Common myeloid progenitor, CD34-positive (primary cell): Measurements from ENCODE around the gene SYNE2.

Experiments
- CTCF ChIA-PET: fragments of 350-600 bp; sonication (Branson Sonifier 250); formaldehyde crosslinking; loops from one replicate; lab custom pipeline; 2021; ENCODE audit warnings: antibody characterized with exemption; lab: Charles Lee
- POLR2A ChIA-PET: fragments of 350-600 bp; sonication (Branson Sonifier 250); formaldehyde crosslinking; loops from one replicate; lab custom pipeline; 2021; ENCODE audit warnings: antibody characterized with exemption; lab: Charles Lee
- DNase-seq, 3 donors: peaks; one replicate each; pipeline versions ENCODE4 v3.0.0 to v3.0.0-alpha.2; 2013
- H3K27ac ChIP-seq, 2 experiments: 1 replicate in 1 of 2; 2 replicates in 1 of 2; pipeline ENCODE4 v1.7.0; 2013; ENCODE audit warnings: inconsistent platforms in 2 of 2, low read length in 2 of 2, mild to moderate bottlenecking in 2 of 2, low read depth in 1 of 2, moderate library complexity in 1 of 2; ENCODE audit not compliant: severe bottlenecking in 2 of 2, insufficient read depth in 1 of 2, poor library complexity in 1 of 2
- H3K27me3 ChIP-seq, 5 experiments: replicated peaks in 2 of 5; 1 replicate in 3 of 5; 2 replicates in 2 of 5; pipeline versions ENCODE4 v1.6.1 to v1.7.0; 2013; ENCODE audit warnings: low read length in 4 of 5, mild to moderate bottlenecking in 2 of 5, moderate library complexity in 2 of 5, inconsistent platforms in 1 of 5; ENCODE audit not compliant: insufficient read depth in 5 of 5, control insufficient read depth in 4 of 5
- H3K36me3 ChIP-seq, 4 experiments: 1 replicate in 2 of 4; 2 replicates in 2 of 4; pipeline versions ENCODE4 v1.6.1 to v1.7.0; 2013; ENCODE audit warnings: low read length in 3 of 4, control low read depth in 1 of 4, mild to moderate bottlenecking in 1 of 4; ENCODE audit not compliant: control insufficient read depth in 4 of 4, insufficient read depth in 4 of 4
- H3K4me1 ChIP-seq, 4 experiments: 1 replicate in 3 of 4; 2 replicates in 1 of 4; pipeline versions ENCODE4 v1.6.1 to v1.7.1; 2013; ENCODE audit warnings: low read length in 3 of 4, mild to moderate bottlenecking in 3 of 4, control low read depth in 1 of 4, inconsistent platforms in 1 of 4, moderate library complexity in 1 of 4; ENCODE audit not compliant: control insufficient read depth in 4 of 4, insufficient read depth in 4 of 4; ENCODE audit errors: control extremely low read depth in 1 of 4
- H3K4me3 ChIP-seq, 7 experiments: 1 replicate in 4 of 7; 2 replicates in 3 of 7; pipeline versions ENCODE4 v1.5.1 to v1.7.0; 2013; ENCODE audit warnings: mild to moderate bottlenecking in 7 of 7, low read length in 6 of 7, moderate library complexity in 6 of 7, inconsistent platforms in 2 of 7, low read depth in 2 of 7, control low read depth in 1 of 7; ENCODE audit not compliant: insufficient read depth in 4 of 7, control insufficient read depth in 1 of 7; ENCODE audit errors: extremely low read depth in 1 of 7
- H3K9me3 ChIP-seq, 5 experiments: 1 replicate in 4 of 5; 2 replicates in 1 of 5; pipeline versions ENCODE4 v1.6.1 to v1.7.1; 2013; ENCODE audit warnings: low read length in 4 of 5, mild to moderate bottlenecking in 2 of 5, inconsistent platforms in 1 of 5, low read depth in 1 of 5, moderate library complexity in 1 of 5; ENCODE audit not compliant: control insufficient read depth in 4 of 5, insufficient read depth in 2 of 5; ENCODE audit errors: control extremely low read depth in 1 of 5
- WGBS: methylation state at CpG from one replicate; pipeline ENCODE4 v1.1.5; 2013; ENCODE audit not compliant: insufficient coverage; 5-methylcytosine and 5-hydroxymethylcytosine counted together

The SYNE2 gene

GRCh38 chr14:63909984-63910383 lies 57.2 kb downstream of the SYNE2 start:
- Histone ChIP-seq H3K27ac (no peak overlapping the region), H3K4me1 (peaks cover 0 to 3% (median 0%) of the 10 kb centered on the region in 4 experiments), H3K4me3 (no peak overlapping the region), H3K27me3 (peaks cover 0 to 81% (median 43%) of the 10 kb centered on the region in 5 experiments), H3K9me3 (peaks cover 0 to 9% (median 2%) of the 10 kb centered on the region in 5 experiments), H3K36me3 (no peaks in the 10 kb centered on the region)
- CTCF ChIA-PET = interaction anchor here (0.6 to 1.2 kb wide), 2 partner anchors 12 to 100 kb away, joined by 3 to 5 read pairs; no protein-coding TSS in a partner anchor
- POLR2A ChIA-PET = no interaction called here
- DNase-seq = no peak

GRCh38 chr14:63910583-63911363 lies 58.0 kb downstream of the SYNE2 start:
- 84% methylated on average over 5 of the region's 7 CpGs for WGBS
- no peak overlapping the region for H3K27ac ChIP-seq
- DNase-seq = no peak
- ChIA-PET CTCF (no interaction called here), POLR2A (no interaction called here)
- H3K36me3 ChIP-seq = no peaks in the 10 kb centered on the region
- H3K27me3 ChIP-seq = peaks cover 0 to 78% (median 36%) of the 10 kb centered on the region in 5 experiments
- H3K4me1 ChIP-seq = peaks cover 0 to 3% (median 0%) of the 10 kb centered on the region in 4 experiments
- H3K4me3 ChIP-seq = no peak overlapping the region
- peaks cover 0 to 5% (median 0%) of the 10 kb centered on the region in 5 experiments for H3K9me3 ChIP-seq

- Histone ChIP-seq H3K9me3 (peaks cover 0 to 1% (median 0%) of the 10 kb centered on the region in 5 experiments), H3K27ac (no peak overlapping the region), H3K27me3 (peaks cover 0 to 75% (median 33%) of the 10 kb centered on the region in 5 experiments), H3K36me3 (no peaks in the 10 kb centered on the region), H3K4me3 (no peak overlapping the region), H3K4me1 (peaks cover 0 to 3% (median 0%) of the 10 kb centered on the region in 4 experiments)
- POLR2A ChIA-PET = no interaction called here
- CTCF ChIA-PET = no interaction called here
- no peak for DNase-seq
- WGBS = no CpG with 5 or more reads among the region's 1 CpG
These were observed 58.6 kb downstream of the SYNE2 start for GRCh38 chr14:63911404-63911803.

- H3K27ac ChIP-seq = no peak overlapping the region
- no peaks in the 10 kb centered on the region for H3K36me3 ChIP-seq
- DNase-seq = no peak
- ChIA-PET CTCF (no interaction called here), POLR2A (no interaction called here)
- no peaks in the 10 kb centered on the region for H3K9me3 ChIP-seq
- peaks cover 0 to 68% (median 28%) of the 10 kb centered on the region in 5 experiments for H3K27me3 ChIP-seq
- H3K4me3 ChIP-seq = no peak overlapping the region
- peaks cover 0 to 3% (median 0%) of the 10 kb centered on the region in 4 experiments for H3K4me1 ChIP-seq
- 100% methylated on average over 1 of the region's 1 CpG for WGBS
These were observed 59.5 kb downstream of the SYNE2 start for GRCh38 chr14:63912286-63912685.

GRCh38 chr14:63918411-63918810 lies 65.6 kb downstream of the SYNE2 start:
- no peaks in the 10 kb centered on the region for H3K4me1 ChIP-seq
- H3K36me3 ChIP-seq = no peaks in the 10 kb centered on the region
- DNase-seq = no peak
- POLR2A ChIA-PET = no interaction called here
- H3K4me3 ChIP-seq = no peak overlapping the region
- CTCF ChIA-PET = interaction anchor here (1.1 kb wide), 1 partner anchor 94 kb away, joined by 3 read pairs; no protein-coding TSS in a partner anchor
- H3K27ac ChIP-seq = no peak overlapping the region
- peaks cover 0 to 45% (median 12%) of the 10 kb centered on the region in 5 experiments for H3K27me3 ChIP-seq
- 100% methylated on average over 11 of the region's 11 CpGs for WGBS
- H3K9me3 ChIP-seq = peaks cover 0 to 3% (median 0%) of the 10 kb centered on the region in 5 experiments

GRCh38 chr14:63922696-63923421 lies 70.1 kb downstream of the SYNE2 start:
- CTCF ChIA-PET = no interaction called here
- Histone ChIP-seq H3K9me3 (peaks cover 0 to 24% (median 4%) of the 10 kb centered on the region in 5 experiments), H3K27me3 (peaks cover 0 to 27% (median 6%) of the 10 kb centered on the region in 5 experiments), H3K4me3 (no peak overlapping the region), H3K4me1 (no peaks in the 10 kb centered on the region), H3K36me3 (no peaks in the 10 kb centered on the region), H3K27ac (no peak overlapping the region)
- DNase-seq = no peak
- POLR2A ChIA-PET = no interaction called here
- WGBS = 93% methylated on average over 4 of the region's 5 CpGs

GRCh38 chr14:63923422-63923752 lies 70.6 kb downstream of the SYNE2 start:
- POLR2A ChIA-PET = no interaction called here
- no peaks in the 10 kb centered on the region for H3K36me3 ChIP-seq
- H3K27me3 ChIP-seq = peaks cover 0 to 26% (median 6%) of the 10 kb centered on the region in 5 experiments
- H3K4me1 ChIP-seq = no peaks in the 10 kb centered on the region
- no peak overlapping the region for H3K4me3 ChIP-seq
- peaks cover 0 to 24% (median 4%) of the 10 kb centered on the region in 5 experiments for H3K9me3 ChIP-seq
- CTCF ChIA-PET = no interaction called here
- DNase-seq = no peak
- no peak overlapping the region for H3K27ac ChIP-seq
